HEK293 (cell line): ENCODE measurements around the gene IFT122.

ENCODE experiments used
- CTCF ChIA-PET: fragments of 350-600 bp; formaldehyde crosslinking; extraction: SDS; loops from one replicate; lab custom pipeline; 2021; ENCODE audit warnings: antibody characterized with exemption; lab: Yijun Ruan, JAX
- POLR2A ChIA-PET: fragments of 300-600 bp; formaldehyde crosslinking; extraction: SDS; loops from one replicate; lab custom pipeline; 2020; ENCODE audit warnings: antibody characterized with exemption, inconsistent platforms; lab: Yijun Ruan, JAX
- H3K27ac ChIP-seq: fragments of 200-500 bp; sonication (Bioruptor generic); 2 replicates; pipeline ENCODE4 v1.5.1; 2014; ENCODE audit warnings: low read depth, low read length, control low read depth, inconsistent platforms; ENCODE audit errors: extremely low read depth
- H3K36me3 ChIP-seq, 2 experiments: fragments of 200-500 bp in 1 of 2; sonication (Bioruptor generic) in 1 of 2; 1 replicate in 1 of 2; 2 replicates in 1 of 2; pipeline ENCODE4 v1.5.1; 2014 to 2017; ENCODE audit warnings: inconsistent platforms in 2 of 2, low read length in 2 of 2; ENCODE audit not compliant: control insufficient read depth in 2 of 2, insufficient read depth in 1 of 2
- H3K4me1 ChIP-seq: fragments of 200-500 bp; sonication (Bioruptor generic); 2 replicates; pipeline ENCODE4 v1.5.1; 2014; ENCODE audit warnings: mild to moderate bottlenecking, low read length, inconsistent platforms; ENCODE audit not compliant: control insufficient read depth, insufficient read depth
- H3K4me3 ChIP-seq: 2 replicates; pipeline ENCODE4 v1.5.1; 2011; ENCODE audit warnings: low read depth, mild to moderate bottlenecking, control low read depth, low read length, moderate library complexity
- H3K9me3 ChIP-seq: fragments of 200-500 bp; sonication (Bioruptor generic); 2 replicates; pipeline ENCODE4 v1.5.1; 2014; ENCODE audit warnings: low read depth, low read length, inconsistent platforms; ENCODE audit not compliant: control insufficient read depth, insufficient read depth
- HOXC10 ChIP-seq: sonication (generic); formaldehyde crosslinking; IDR thresholded peaks from 2 replicates; pipeline ENCODE4 v1.8.1; 2023; ENCODE audit warnings: mild to moderate bottlenecking, missing genetic modification reagents
- REPIN1 ChIP-seq: fragments of 450-650 bp; formaldehyde crosslinking; IDR thresholded peaks from 2 replicates; pipeline ENCODE4 v1.5.1; 2017; ENCODE audit warnings: missing biosample characterization, missing genetic modification characterization, low read depth
- YY2 ChIP-seq: fragments of 450-650 bp; formaldehyde crosslinking; IDR thresholded peaks from 2 replicates; pipeline ENCODE4 v1.5.1; 2016; ENCODE audit warnings: missing biosample characterization, missing genetic modification characterization
- ZBTB1 ChIP-seq: fragments of 450-650 bp; formaldehyde crosslinking; IDR thresholded peaks from 2 replicates; pipeline ENCODE4 v1.5.1; 2016; ENCODE audit warnings: missing biosample characterization, missing genetic modification characterization
- ZBTB21 ChIP-seq: fragments of 450-650 bp; formaldehyde crosslinking; IDR thresholded peaks from 2 replicates; pipeline ENCODE4 v1.5.1; 2017; ENCODE audit warnings: missing biosample characterization, missing genetic modification characterization
- ZFP37 ChIP-seq: fragments of 450-650 bp; formaldehyde crosslinking; IDR thresholded peaks from 2 replicates; pipeline ENCODE4 v1.5.1; 2016; ENCODE audit warnings: missing biosample characterization, missing genetic modification characterization
- ZFP69B ChIP-seq: fragments of 450-650 bp; formaldehyde crosslinking; IDR thresholded peaks from 2 replicates; pipeline ENCODE4 v1.5.1; 2016; ENCODE audit warnings: missing biosample characterization, missing genetic modification characterization
- ZNF132 ChIP-seq: fragments of 450-650 bp; formaldehyde crosslinking; IDR thresholded peaks from 2 replicates; pipeline ENCODE4 v1.5.1; 2017; ENCODE audit warnings: missing biosample characterization, missing genetic modification characterization, borderline replicate concordance
- ZNF155 ChIP-seq: fragments of 450-650 bp; formaldehyde crosslinking; IDR thresholded peaks from 2 replicates; pipeline ENCODE4 v1.5.1; 2016; ENCODE audit warnings: missing biosample characterization, missing genetic modification characterization
- ZNF184 ChIP-seq: fragments of 450-650 bp; IDR thresholded peaks from 2 replicates; pipeline ENCODE4 v1.5.1; 2018; ENCODE audit warnings: missing biosample characterization, mild to moderate bottlenecking, missing genetic modification characterization
- ZNF23 ChIP-seq: fragments of 450-650 bp; formaldehyde crosslinking; IDR thresholded peaks from 2 replicates; pipeline ENCODE4 v1.5.1; 2016; ENCODE audit warnings: missing biosample characterization, missing genetic modification characterization, borderline replicate concordance
- ZNF311 ChIP-seq: fragments of 450-650 bp; formaldehyde crosslinking; IDR thresholded peaks from 2 replicates; pipeline ENCODE4 v1.5.1; 2017; ENCODE audit warnings: missing biosample characterization, missing genetic modification characterization, borderline replicate concordance
- ZNF335 ChIP-seq: fragments of 450-650 bp; formaldehyde crosslinking; conservative IDR thresholded peaks from 2 replicates; pipeline ENCODE4 v1.5.1; 2016; ENCODE audit warnings: missing biosample characterization, missing genetic modification characterization
- ZNF362 ChIP-seq: fragments of 450-650 bp; formaldehyde crosslinking; IDR thresholded peaks from 2 replicates; pipeline ENCODE4 v1.5.1; 2016; ENCODE audit warnings: missing biosample characterization, missing genetic modification characterization
- ZNF366 ChIP-seq: fragments of 450-650 bp; formaldehyde crosslinking; conservative IDR thresholded peaks from 2 replicates; pipeline ENCODE4 v1.5.1; 2016; ENCODE audit warnings: missing biosample characterization, missing genetic modification characterization
- ZNF391 ChIP-seq: fragments of 450-650 bp; formaldehyde crosslinking; IDR thresholded peaks from 2 replicates; pipeline ENCODE4 v1.5.1; 2016; ENCODE audit warnings: low read depth, missing biosample characterization, missing genetic modification characterization, borderline replicate concordance
- ZNF426 ChIP-seq: fragments of 450-650 bp; formaldehyde crosslinking; IDR thresholded peaks from 2 replicates; pipeline ENCODE4 v1.5.1; 2017; ENCODE audit warnings: missing biosample characterization, missing genetic modification characterization, mild to moderate bottlenecking, inconsistent platforms, moderate library complexity
- ZNF561 ChIP-seq: fragments of 450-650 bp; IDR thresholded peaks from 2 replicates; pipeline ENCODE4 v1.5.1; 2018; ENCODE audit warnings: missing biosample characterization, missing genetic modification characterization, borderline replicate concordance
- ZNF621 ChIP-seq: fragments of 450-650 bp; formaldehyde crosslinking; IDR thresholded peaks from 2 replicates; pipeline ENCODE4 v1.5.1; 2017; ENCODE audit warnings: missing biosample characterization, missing genetic modification characterization
- ZNF629 ChIP-seq: fragments of 450-650 bp; formaldehyde crosslinking; IDR thresholded peaks from 2 replicates; pipeline ENCODE4 v1.5.1; 2017; ENCODE audit warnings: missing biosample characterization, missing genetic modification characterization
- ZNF785 ChIP-seq: fragments of 450-650 bp; formaldehyde crosslinking; IDR thresholded peaks from 2 replicates; pipeline ENCODE4 v1.5.1; 2016; ENCODE audit warnings: missing biosample characterization, missing genetic modification characterization
- ZNF830 ChIP-seq: fragments of 450-650 bp; IDR thresholded peaks from 2 replicates; pipeline ENCODE4 v1.5.0; 2018; ENCODE audit warnings: missing biosample characterization, missing genetic modification characterization, low read depth, mild to moderate bottlenecking, moderate library complexity
- ZXDB ChIP-seq: fragments of 450-650 bp; formaldehyde crosslinking; IDR thresholded peaks from 2 replicates; pipeline ENCODE4 v1.5.1; 2016; ENCODE audit warnings: missing biosample characterization, missing genetic modification characterization
- TF ChIP-seq, protein P1 (sequence below): fragments of 450-650 bp; formaldehyde crosslinking; IDR thresholded peaks from 2 replicates; pipeline ENCODE4 v1.5.1; 2016; ENCODE audit warnings: missing biosample characterization, missing genetic modification characterization, low read depth
- TF ChIP-seq, protein P2 (sequence below): fragments of 450-650 bp; formaldehyde crosslinking; IDR thresholded peaks from 2 replicates; pipeline ENCODE4 v1.5.1; 2017; ENCODE audit warnings: missing biosample characterization, missing genetic modification characterization
- TF ChIP-seq, protein P3 (sequence below): fragments of 450-650 bp; formaldehyde crosslinking; IDR thresholded peaks from 2 replicates; pipeline ENCODE4 v1.5.1; 2016; ENCODE audit warnings: missing biosample characterization, missing genetic modification characterization

The IFT122 gene

DNA sequence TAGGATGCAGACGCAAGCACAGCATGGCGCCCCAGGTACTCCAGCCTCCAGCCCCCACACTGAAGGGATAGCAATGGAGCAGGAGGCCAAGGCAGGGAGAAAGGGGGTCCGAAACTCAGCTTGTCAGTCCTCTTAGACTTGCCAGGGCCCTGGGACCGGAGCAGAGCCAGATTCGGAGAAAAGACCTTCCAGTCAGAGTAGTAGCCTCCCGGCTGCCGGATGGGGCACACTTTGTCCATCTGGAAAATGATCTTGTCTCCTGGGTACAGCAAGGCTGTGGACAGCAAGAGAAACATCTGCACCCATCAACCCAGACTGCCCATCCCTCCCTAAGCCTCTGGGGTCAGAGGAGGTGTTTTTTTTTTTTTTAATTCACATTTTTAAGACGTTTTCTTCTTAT, 35.9 kb upstream of the IFT122 start (continued):
- TF ChIP-seq, protein P1, sequence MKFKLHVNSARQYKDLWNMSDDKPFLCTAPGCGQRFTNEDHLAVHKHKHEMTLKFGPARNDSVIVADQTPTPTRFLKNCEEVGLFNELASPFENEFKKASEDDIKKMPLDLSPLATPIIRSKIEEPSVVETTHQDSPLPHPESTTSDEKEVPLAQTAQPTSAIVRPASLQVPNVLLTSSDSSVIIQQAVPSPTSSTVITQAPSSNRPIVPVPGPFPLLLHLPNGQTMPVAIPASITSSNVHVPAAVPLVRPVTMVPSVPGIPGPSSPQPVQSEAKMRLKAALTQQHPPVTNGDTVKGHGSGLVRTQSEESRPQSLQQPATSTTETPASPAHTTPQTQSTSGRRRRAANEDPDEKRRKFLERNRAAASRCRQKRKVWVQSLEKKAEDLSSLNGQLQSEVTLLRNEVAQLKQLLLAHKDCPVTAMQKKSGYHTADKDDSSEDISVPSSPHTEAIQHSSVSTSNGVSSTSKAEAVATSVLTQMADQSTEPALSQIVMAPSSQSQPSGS (tag by site-specific recombination), result no peak
- TF ChIP-seq ZNF785 (tag by site-specific recombination) (no peak), ZNF132 (tag by site-specific recombination) (no peak), ZNF621 (tag by site-specific recombination) (no peak), ZBTB21 (tag by site-specific recombination) (no peak), HOXC10 (CRISPR knock-in tag) (no peak)

GRCh38 chr3:129404610-129405009, 35.4 kb upstream of the IFT122 start:
- H3K27ac ChIP-seq, result no peak overlapping the region
- H3K4me3 ChIP-seq, result no peak overlapping the region
- POLR2A ChIA-PET, result no interaction called here
- no peaks in the 10 kb centered on the region for H3K4me1 ChIP-seq
- CTCF ChIA-PET, result no interaction called here
- no peaks in the 10 kb centered on the region for H3K36me3 ChIP-seq
- TF ChIP-seq REPIN1 (no peak), ZNF621 (tag by site-specific recombination) (no peak), YY2 (no peak), ZNF391 (tag by site-specific recombination) (no peak)
- TF ChIP-seq, protein P2, sequence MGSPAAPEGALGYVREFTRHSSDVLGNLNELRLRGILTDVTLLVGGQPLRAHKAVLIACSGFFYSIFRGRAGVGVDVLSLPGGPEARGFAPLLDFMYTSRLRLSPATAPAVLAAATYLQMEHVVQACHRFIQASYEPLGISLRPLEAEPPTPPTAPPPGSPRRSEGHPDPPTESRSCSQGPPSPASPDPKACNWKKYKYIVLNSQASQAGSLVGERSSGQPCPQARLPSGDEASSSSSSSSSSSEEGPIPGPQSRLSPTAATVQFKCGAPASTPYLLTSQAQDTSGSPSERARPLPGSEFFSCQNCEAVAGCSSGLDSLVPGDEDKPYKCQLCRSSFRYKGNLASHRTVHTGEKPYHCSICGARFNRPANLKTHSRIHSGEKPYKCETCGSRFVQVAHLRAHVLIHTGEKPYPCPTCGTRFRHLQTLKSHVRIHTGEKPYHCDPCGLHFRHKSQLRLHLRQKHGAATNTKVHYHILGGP (tag by site-specific recombination), result no peak
- no peaks in the 10 kb centered on the region for H3K9me3 ChIP-seq

- Histone ChIP-seq H3K4me3 (no peak overlapping the region), H3K4me1 (no peaks in the 10 kb centered on the region; the same call in 1 of the 2 replicates), H3K36me3 (no peaks in the 10 kb centered on the region), H3K9me3 (no peaks in the 10 kb centered on the region), H3K27ac (no peak overlapping the region)
- ChIA-PET POLR2A (no interaction called here), CTCF (interaction anchor here (0.9 kb wide), 1 partner anchor 8 kb away, joined by 3 read pairs; no protein-coding TSS in a partner anchor)
- TF ChIP-seq ZNF561 (tag by site-specific recombination) (no peak), ZNF629 (tag by site-specific recombination) (no peak), ZNF155 (tag by site-specific recombination) (no peak), ZNF366 (tag by site-specific recombination) (no peak)
Measured at GRCh38 chr3:129409541-129409940, 30.5 kb upstream of the IFT122 start.

DNA sequence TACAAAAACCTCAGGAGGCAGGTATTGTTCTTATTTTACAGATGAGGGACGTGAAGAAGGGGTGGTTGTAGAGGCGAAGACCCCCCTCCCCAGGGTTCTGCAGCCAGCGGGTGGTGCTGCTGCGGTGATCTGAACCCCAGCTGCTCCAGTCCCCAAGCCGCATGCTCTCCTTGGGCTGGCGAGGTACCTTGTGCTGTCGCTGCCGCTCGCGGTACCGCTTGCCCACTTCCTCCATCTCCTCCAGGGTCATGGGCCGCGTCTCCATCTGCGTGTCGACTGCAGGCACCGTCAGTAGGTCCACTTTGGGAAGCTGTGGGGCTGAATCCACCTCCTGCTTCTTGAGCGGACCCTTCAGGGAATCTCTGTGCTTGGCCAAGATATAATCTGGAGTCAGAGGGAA, 29.1 kb upstream of the IFT122 start:
- H3K9me3 ChIP-seq, result no peaks in the 10 kb centered on the region
- no peaks in the 10 kb centered on the region; the same call in 1 of the 2 replicates for H3K4me1 ChIP-seq
- H3K4me3 ChIP-seq, result no peak overlapping the region
- no peaks in the 10 kb centered on the region for H3K36me3 ChIP-seq
- CTCF ChIA-PET, result interaction anchor here (1.0 kb wide), 1 partner anchor 11 kb away, joined by 3 read pairs; no protein-coding TSS in a partner anchor
- H3K27ac ChIP-seq, result no peak overlapping the region
- POLR2A ChIA-PET, result no interaction called here
- TF ChIP-seq ZXDB (tag by site-specific recombination), result no peak
- no peak for TF ChIP-seq ZNF184 (tag by site-specific recombination)
- no peak for TF ChIP-seq ZNF830 (tag by site-specific recombination)
- TF ChIP-seq ZNF426 (tag by site-specific recombination), result no peak
- no peak for TF ChIP-seq ZFP69B (tag by site-specific recombination)
- TF ChIP-seq ZNF311 (tag by site-specific recombination), result no peak
- TF ChIP-seq ZFP37, result no peak
- TF ChIP-seq, protein P3, sequence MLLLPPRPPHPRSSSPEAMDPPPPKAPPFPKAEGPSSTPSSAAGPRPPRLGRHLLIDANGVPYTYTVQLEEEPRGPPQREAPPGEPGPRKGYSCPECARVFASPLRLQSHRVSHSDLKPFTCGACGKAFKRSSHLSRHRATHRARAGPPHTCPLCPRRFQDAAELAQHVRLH (tag by site-specific recombination), result no peak
- TF ChIP-seq, protein P1 (tag by site-specific recombination), result no peak
- no peak for TF ChIP-seq ZBTB1 (tag by site-specific recombination)
- no peak for TF ChIP-seq ZNF362 (tag by site-specific recombination)
- no peak for TF ChIP-seq ZNF23 (tag by site-specific recombination)
- no peak for TF ChIP-seq ZNF335
- no peak for TF ChIP-seq ZNF391 (tag by site-specific recombination)
